Measurements from ENCODE around the gene PITPNC1.
"Not testable (repeated sequence)": the region's sequence is repeated elsewhere in the genome, so short reads cannot be mapped to it uniquely, and the experiment has no call there.

Gene PITPNC1

GRCh38 chr17:67594115-67594880 is 217.2 kb downstream of the PITPNC1 start:
- peak; percentile 33 to 70 for DNase-seq

DNA sequence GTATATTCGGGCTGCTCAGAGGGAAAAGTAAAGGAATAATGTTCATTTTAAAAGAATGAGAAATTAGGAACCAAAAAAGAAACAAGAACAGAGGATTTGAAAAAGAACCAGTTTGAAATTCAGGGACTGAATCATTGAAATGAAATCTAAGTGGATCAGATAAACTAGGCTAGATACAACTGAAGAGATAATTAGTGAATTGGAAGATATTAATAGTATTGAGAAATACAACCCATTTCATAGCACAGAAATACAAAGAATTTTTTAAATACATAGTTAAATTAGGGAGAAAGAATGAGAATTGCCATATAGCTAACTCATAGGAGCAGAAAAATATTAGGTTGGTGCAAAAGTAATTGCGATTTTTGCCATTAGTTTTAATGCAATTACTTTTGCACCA is 223.3 kb downstream of the PITPNC1 start:
- DNase-seq: no peak

GRCh38 chr17:67601897-67602296 is 224.8 kb downstream of the PITPNC1 start:
- no peak for DNase-seq

- DNase-seq: no peak
Measured at GRCh38 chr17:67602444-67602843, 225.4 kb downstream of the PITPNC1 start.

GRCh38 chr17:67602974-67603373 is 225.9 kb downstream of the PITPNC1 start:
- peak; percentile 63 to 81 for DNase-seq

GRCh38 chr17:67605256-67605912 is 228.3 kb downstream of the PITPNC1 start:
- no peak for DNase-seq

- no peak for DNase-seq
Measured at GRCh38 chr17:67606471-67606870, 229.4 kb downstream of the PITPNC1 start.

DNA sequence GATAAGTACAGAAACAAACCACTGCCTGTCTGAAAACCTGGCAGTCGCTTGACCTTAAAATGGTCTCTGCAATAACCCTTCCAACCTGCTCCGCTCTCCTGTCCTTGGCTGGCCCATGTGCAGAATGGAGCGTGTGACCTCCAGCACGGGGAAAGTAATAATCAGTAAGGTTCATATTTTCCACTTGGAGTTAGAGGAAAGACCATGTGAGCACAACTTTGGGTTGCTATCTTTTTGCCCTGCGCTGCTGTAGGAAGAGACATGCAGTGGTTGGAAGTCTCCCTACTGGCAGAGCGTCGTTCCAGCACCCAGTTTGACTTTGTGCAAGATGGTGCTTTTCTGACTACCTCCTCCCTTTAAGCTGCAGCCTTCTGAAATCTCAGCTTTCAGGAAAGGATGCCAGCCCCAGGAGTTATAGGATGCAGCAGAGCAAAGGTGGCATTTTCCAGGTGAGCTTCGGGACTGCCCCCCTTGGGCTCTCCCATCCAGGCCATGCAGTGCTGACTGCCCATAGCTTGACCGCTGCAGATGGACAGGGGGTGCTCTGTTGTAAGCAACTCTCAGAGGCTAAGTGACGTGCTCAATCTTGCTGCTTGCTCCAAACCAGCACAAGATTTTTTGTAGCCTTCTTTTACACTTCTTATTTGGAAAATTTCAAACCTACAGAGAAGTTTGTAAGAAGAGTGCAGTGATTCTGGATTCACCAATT is 230.0 kb downstream of the PITPNC1 start:
- no peak for DNase-seq

GRCh38 chr17:67610061-67610460 is 233.0 kb downstream of the PITPNC1 start:
- peak in 1 of 2 experiments; percentile 23 for DNase-seq

DNA sequence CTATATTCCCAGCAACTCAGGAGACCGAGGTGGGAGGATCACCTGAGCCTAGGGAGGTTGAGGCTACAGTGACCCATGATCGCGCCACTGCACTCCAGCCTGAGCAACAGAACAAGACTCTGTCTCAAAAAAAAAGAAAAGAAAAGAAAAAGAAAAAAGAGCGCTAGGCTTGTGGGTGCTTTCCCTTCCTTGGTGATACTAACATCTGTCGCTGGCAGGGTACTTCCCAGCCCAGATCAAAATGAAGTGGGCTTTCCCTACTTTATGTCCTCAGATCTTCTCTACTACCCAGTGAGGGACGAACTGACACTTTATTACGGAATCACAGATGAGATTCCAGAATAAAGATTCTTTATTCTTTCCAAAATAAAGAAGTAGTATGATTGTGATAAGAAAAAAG is 236.9 kb downstream of the PITPNC1 start:
- no peak for DNase-seq

GRCh38 chr17:67615011-67615561 is 238.0 kb downstream of the PITPNC1 start:
- DNase-seq: no peak

DNA sequence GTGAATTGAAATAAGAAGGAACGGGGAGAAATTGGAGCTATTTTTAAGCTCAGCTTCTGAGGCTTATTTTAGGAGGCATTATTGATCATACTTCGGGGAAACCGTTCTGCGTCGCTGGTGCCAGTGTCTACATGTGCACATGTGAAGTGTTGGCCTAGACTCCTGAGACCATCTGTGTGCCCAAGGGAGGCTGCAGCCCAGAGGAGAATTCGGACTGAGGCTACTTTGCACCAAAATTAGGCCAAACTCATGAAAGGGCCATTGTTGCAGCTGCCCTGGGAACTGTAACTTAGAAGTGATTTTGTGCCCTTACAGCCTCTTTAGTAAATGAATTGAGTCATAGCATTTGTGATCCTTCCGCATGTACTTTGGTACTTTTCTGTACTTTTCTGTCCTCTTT is 238.7 kb downstream of the PITPNC1 start:
- DNase-seq: no peak

- no peak for DNase-seq
Measured at GRCh38 chr17:67617304-67617899, 240.3 kb downstream of the PITPNC1 start.

- DNase-seq: no peak
Measured at GRCh38 chr17:67619555-67619954, 242.5 kb downstream of the PITPNC1 start.

DNA sequence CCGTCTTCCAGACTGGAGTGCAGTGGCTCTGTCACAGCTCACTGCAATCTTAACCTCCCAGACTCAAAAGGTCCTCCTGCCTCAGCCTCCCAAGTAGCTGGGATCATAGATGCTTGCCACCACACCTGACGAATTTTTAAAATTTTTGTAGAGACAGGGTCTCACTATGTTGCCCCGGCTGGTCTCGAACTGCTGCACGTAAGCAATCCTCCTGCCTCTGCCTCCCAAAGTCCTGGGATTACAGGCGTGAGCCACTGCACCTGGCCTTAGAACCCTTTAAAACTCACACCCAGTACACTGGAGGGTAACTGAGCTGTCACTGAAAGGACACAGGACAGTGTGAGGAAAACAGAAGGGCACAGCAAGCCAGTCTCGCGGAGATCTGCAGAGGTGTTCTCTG is 243.0 kb downstream of the PITPNC1 start:
- DNase-seq: no peak

GRCh38 chr17:67620636-67621035 is 243.6 kb downstream of the PITPNC1 start:
- no peak for DNase-seq

DNA sequence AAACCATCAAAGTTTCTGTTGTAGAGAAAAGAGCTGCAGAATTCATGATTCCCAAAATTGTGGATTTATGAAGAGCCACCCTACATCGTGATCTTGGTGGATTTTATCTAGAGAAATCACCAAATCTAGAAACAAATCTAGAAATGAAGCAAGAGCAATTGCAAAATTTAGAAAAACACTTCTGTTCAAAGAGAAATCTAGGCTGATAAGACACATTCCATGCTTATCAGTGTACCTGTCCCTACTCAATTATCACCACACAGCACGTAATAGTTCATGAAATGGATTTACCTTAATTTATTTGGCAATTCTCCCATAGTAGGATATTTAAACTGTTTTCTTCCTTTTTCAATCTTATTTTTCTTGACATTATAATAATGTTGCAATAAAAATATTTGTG is 246.7 kb downstream of the PITPNC1 start:
- DNase-seq: no peak

DNA sequence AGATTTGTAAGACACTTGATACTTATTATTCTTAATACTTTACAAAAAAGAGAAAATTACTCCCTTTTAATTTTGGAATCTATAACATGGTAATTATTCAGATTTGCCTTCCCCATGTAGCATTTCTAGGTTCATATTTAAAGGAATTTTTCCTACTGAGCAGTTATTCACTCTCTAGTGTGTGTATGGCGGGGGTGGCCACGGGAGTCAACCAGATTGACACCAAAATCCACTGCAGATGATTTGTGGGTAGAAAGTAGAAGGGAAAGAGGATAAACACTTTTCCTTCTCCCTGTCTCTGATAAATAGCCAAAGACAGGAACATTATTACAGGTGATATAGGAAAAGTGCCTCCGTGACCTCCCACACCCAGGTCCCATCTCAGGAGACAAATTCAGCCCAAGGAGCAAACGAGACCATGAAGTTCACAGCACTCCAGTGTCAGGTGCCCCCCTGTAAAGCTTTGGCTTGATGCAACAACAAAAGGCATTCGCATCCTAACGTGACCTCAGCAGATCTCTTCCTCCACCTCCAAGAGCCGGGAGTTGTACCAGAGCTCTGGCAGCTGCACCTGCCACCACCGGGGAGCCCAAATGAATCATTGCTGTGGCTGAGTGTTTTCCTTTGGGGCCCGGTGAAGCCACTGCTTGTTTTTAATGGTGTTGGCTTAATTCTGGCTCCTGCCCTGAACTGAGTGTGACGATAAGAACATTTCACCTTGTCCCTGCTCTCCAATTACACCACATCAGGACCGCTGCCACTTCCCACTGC is 248.0 kb downstream of the PITPNC1 start:
- peak in 1 of 2 experiments; percentile 19 for DNase-seq

DNA sequence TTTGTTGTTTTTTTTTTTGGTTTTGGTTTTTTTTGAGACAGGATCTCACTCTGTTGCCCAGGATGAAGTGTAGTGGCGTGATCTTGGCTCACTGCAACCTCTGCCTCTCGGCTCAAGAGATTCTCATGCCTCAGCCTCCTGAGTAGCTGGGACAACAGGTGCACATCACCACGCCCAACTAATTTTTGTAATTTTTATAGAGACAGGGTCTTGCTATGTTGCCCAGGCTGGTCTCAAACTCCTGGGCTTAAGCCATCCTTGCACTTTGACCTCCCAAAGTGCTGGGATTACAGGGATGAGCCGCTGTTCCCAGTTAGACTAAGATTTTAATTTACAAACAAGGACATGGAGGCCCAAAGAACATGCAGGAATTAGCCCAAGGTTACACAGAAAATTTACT is 248.9 kb downstream of the PITPNC1 start:
- DNase-seq: no peak

GRCh38 chr17:67628580-67629013 is 251.5 kb downstream of the PITPNC1 start:
- DNase-seq: no peak

DNA sequence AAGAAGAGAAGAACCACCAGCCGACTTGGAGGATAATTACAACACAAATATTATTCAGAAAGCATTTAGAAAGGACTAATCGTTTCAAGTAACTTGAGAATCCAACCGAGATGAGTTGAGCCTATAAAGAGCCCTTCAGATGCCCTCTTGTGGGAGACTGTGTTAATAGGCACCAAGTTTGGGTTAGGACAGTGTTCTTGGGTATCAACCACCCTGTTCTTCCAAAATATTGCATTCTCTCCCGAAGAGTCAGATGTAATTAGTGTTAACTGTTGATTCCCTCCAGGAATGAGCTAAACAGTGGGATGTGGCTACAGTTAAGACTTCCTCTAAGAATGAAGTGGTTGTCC is 252.9 kb downstream of the PITPNC1 start:
- peak; percentile 49 to 61 for DNase-seq

DNA sequence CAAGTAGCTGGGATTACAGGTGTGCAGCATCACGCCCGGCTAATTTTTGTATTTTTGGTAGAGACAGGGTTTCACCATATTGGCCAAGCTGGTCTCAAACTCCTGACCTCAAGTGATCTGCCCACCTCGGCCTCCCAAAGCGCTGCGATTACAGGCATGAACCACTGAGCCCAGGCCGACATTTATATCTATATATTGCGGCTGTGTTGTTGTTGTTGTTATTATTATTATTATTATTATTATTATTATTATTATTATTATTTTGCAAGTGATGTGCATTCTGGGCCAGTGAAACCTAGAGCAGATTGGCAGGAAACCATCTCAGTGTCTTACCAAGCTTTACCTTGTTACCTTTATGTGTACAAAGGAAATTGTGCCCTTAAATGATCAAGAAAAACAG is 253.8 kb downstream of the PITPNC1 start:
- not testable (repeated sequence) for DNase-seq
